ENCODE data around the gene RAET1G. TPM values are rescaled to one million over a fixed set of nuclear protein-coding genes. Genes with fewer than 3 reads are reported as not detected.

RAET1G gene
- total RNA-seq, 1 donor from 2014 or later = not detected

DNA sequence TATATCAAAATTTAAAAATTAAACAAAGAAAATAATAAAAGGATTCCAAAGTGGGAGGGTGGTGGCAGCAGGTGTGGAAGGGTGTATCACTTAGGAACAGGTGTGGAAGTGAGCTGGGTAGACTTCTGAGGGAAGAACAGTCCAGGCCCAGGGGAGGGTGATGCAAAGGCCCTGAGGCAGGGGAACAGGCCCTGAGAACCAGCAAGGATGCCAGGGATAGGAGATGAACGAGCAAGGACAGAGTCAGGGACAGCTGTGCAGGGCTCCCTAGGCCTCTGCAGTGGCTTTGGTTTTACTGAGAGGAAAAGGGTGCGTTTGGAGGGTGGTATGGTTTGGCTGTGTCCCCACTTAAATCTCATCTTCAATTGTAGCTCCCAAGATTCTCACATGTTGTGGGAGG lies 15.6 kb downstream of the RAET1G start:
- H3K4me3 ChIP-seq (ENCODE audit: low read depth, low read length) = no peak overlapping the region
- no peak for DNase-seq (ENCODE audit: low read depth)
- TF ChIP-seq, protein P1, sequence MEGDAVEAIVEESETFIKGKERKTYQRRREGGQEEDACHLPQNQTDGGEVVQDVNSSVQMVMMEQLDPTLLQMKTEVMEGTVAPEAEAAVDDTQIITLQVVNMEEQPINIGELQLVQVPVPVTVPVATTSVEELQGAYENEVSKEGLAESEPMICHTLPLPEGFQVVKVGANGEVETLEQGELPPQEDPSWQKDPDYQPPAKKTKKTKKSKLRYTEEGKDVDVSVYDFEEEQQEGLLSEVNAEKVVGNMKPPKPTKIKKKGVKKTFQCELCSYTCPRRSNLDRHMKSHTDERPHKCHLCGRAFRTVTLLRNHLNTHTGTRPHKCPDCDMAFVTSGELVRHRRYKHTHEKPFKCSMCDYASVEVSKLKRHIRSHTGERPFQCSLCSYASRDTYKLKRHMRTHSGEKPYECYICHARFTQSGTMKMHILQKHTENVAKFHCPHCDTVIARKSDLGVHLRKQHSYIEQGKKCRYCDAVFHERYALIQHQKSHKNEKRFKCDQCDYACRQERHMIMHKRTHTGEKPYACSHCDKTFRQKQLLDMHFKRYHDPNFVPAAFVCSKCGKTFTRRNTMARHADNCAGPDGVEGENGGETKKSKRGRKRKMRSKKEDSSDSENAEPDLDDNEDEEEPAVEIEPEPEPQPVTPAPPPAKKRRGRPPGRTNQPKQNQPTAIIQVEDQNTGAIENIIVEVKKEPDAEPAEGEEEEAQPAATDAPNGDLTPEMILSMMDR (conservative IDR thresholded peaks at IDR 0.05; ENCODE audit: low read depth, low read length) = no peak

DNA sequence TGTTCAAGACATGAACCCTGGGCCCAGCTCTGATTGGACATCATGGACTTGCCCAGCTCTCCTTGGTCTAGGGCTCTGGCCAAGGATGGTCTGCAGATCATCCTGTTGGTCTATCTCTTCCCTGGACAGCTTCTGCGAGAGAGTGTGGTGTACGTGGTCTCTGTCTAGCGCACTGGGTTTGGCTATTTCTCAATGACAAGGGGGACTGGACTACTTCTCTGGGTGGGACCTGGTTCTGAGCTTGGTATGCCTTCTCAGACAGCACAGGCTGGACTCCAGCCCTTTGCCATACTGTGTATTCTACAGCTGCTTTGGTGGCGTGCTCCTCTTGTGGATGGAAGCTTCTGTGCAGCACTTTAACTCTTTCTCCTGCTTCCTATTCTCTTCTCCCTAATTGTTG lies 16.5 kb downstream of the RAET1G start:
- H3K4me3 ChIP-seq (ENCODE audit: low read depth, low read length) = no peak overlapping the region
- no peak for DNase-seq (ENCODE audit: low read depth)
- TF ChIP-seq, protein P1 (conservative IDR thresholded peaks at IDR 0.05; ENCODE audit: low read depth, low read length) = no peak

- H3K4me3 ChIP-seq (ENCODE audit: low read depth, low read length) = no peak overlapping the region
- DNase-seq (ENCODE audit: low read depth) = no peak
- TF ChIP-seq, protein P1 (conservative IDR thresholded peaks at IDR 0.05; ENCODE audit: low read depth, low read length) = no peak
Observed at GRCh38 chr6:149905911-149906371, 17.0 kb downstream of the RAET1G start.

GRCh38 chr6:149905371-149905910 lies 17.5 kb downstream of the RAET1G start:
- no peak for DNase-seq (ENCODE audit: low read depth)
- TF ChIP-seq, protein P1 (conservative IDR thresholded peaks at IDR 0.05; ENCODE audit: low read depth, low read length) = no peak

GRCh38 chr6:149904661-149905370 lies 18.1 kb downstream of the RAET1G start:
- no peak overlapping the region for H3K4me3 ChIP-seq (ENCODE audit: low read depth, low read length)

More at GRCh38 chr6:149905371-149905910, 17.5 kb downstream of the RAET1G start:
- H3K4me3 ChIP-seq (ENCODE audit: low read depth, low read length) = no peak overlapping the region

DNA sequence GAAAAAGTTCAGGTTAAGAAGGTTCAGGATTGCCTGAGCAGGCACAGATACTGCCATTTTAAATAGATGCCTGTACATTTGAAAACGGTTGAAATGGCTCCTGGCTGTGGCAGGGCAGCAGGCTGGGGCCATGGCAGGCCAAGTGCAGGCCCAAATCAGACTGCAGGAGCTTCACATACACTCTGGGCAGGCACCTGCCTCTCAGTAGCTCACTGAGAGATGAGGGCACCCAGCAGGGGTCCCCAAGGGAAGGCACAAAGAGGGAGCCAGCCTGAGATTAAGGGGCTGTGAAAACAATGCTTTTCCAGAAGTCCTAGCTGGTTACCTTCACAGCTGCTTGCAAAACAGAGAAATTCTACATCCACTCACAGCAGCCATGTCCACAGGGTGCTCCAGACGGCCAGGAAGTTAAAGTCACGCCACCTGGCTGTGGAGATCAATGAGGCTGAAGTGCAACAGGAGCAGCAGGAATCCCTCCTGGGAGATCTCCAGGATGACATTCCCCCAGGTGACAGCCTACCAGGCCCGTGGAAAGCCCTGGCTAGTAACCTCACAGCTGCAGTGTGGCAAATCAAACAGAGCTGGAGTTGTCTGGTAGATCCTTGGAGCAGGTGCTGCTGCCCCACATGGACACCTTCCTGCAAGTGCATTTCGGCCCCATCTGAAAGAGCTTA lies 18.8 kb downstream of the RAET1G start:
- TF ChIP-seq, protein P1 (conservative IDR thresholded peaks at IDR 0.05; ENCODE audit: low read depth, low read length) = no peak
- DNase-seq (ENCODE audit: low read depth) = no peak
- no peak overlapping the region for H3K4me3 ChIP-seq (ENCODE audit: low read depth, low read length)

More at GRCh38 chr6:149904661-149905370, 18.1 kb downstream of the RAET1G start:
- TF ChIP-seq, protein P1 (conservative IDR thresholded peaks at IDR 0.05; ENCODE audit: low read depth, low read length) = no peak
- no peak for DNase-seq (ENCODE audit: low read depth)
